ENCODE measurements around the gene FRAS1.

GRCh38 chr4:78145622-78146021 lies 88.5 kb downstream of the FRAS1 start:
- TF ChIP-seq POLR2AphosphoS5 (IDR thresholded peaks at IDR 0.05; ENCODE audit: borderline replicate concordance, low read depth, low read length) (no peak), EZH2 (IDR thresholded peaks at IDR 0.05) (no peak), FOXP2 (optimal IDR thresholded peaks at IDR 0.05; ENCODE audit: control extremely low read depth, extremely low read length, insufficient read depth) (no peak)
